HEK293T (cell line): ENCODE measurements around the gene IVL.

Source experiments
- BHLHE40 ChIP-seq: fragments of 450-650 bp; IDR thresholded peaks from 2 replicates; pipeline ENCODE4 v1.6.1; 2016; ENCODE audit warnings: mild to moderate bottlenecking, moderate library complexity, borderline replicate concordance
- CTBP1 ChIP-seq: fragments of 450-650 bp; IDR thresholded peaks from 2 replicates; pipeline ENCODE4 v1.6.1; 2016; ENCODE audit warnings: borderline replicate concordance
- ELF4 ChIP-seq: fragments of 450-650 bp; IDR thresholded peaks from 2 replicates; pipeline ENCODE4 v1.6.1; 2017; ENCODE audit warnings: antibody characterized with exemption
- FOXM1 ChIP-seq: fragments of 450-650 bp; IDR thresholded peaks from 2 replicates; pipeline ENCODE4 v1.6.1; 2017; ENCODE audit warnings: mild to moderate bottlenecking, borderline replicate concordance
- HDGF ChIP-seq: fragments of 450-650 bp; IDR thresholded peaks from 2 replicates; pipeline ENCODE4 v1.6.1; 2017; ENCODE audit warnings: antibody characterized with exemption, borderline replicate concordance
- NFRKB ChIP-seq: fragments of 450-650 bp; IDR thresholded peaks from 2 replicates; pipeline ENCODE4 v1.6.1; 2016; ENCODE audit warnings: mild to moderate bottlenecking, moderate library complexity
- SP1 ChIP-seq: fragments of 450-650 bp; IDR thresholded peaks from 2 replicates; pipeline ENCODE4 v1.6.1; 2017
- SUZ12 ChIP-seq: fragments of 450-650 bp; IDR thresholded peaks from 2 replicates; pipeline ENCODE4 v1.6.1; 2016; ENCODE audit warnings: mild to moderate bottlenecking
- TARDBP ChIP-seq: fragments of 450-650 bp; IDR thresholded peaks from 2 replicates; pipeline ENCODE4 v1.6.1; 2016
- TF ChIP-seq, protein P1 (sequence below): fragments of 450-650 bp; IDR thresholded peaks from 2 replicates; pipeline ENCODE4 v1.6.1; 2016

DNA sequence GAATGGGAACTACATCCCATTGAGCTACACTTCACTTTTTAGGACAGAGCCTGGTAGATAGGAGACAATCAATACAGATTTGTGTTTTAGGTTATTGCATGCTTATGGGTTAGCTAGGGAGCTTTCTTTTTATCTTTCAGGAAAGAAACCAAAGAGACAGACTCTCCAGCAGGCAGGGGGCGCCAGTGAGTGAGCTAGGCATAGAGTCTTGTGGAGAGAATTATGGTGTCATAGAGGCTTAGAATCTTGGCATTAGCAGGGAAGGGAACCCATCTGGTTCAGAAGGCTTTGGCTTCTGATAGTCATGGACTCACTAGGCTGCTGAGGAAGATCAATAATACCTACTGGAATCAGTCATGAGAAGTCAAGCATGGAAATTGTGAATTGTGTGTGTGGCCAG is 30.3 kb upstream of the IVL start, which contains the start of gene SMCP:
- TF ChIP-seq HDGF (no peak), FOXM1 (no peak), SP1 (no peak), CTBP1 (no peak), TARDBP (no peak), SUZ12 (no peak), BHLHE40 (no peak), NFRKB (no peak), ELF4 (no peak)
- TF ChIP-seq, protein P1, sequence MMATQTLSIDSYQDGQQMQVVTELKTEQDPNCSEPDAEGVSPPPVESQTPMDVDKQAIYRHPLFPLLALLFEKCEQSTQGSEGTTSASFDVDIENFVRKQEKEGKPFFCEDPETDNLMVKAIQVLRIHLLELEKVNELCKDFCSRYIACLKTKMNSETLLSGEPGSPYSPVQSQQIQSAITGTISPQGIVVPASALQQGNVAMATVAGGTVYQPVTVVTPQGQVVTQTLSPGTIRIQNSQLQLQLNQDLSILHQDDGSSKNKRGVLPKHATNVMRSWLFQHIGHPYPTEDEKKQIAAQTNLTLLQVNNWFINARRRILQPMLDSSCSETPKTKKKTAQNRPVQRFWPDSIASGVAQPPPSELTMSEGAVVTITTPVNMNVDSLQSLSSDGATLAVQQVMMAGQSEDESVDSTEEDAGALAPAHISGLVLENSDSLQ = no peak
